ACC112 (cell line): ENCODE results near the gene DEPDC1B.
A peak's percentile ranks its signal among the peaks of the same experiment; 100 is the strongest.
"Not testable (repeated sequence)": the region's sequence is repeated elsewhere in the genome, so short reads cannot be mapped to it uniquely, and the experiment has no call there.

Source experiments
- H2AFZ ChIP-seq: fragments of 200-600 bp; sonication (generic); one replicate; pipeline ENCODE4 v1.6.0; 2017; ENCODE audit warnings: antibody characterized with exemption, low read length; ENCODE audit not compliant: unreplicated experiment
- H3K27ac ChIP-seq: fragments of 200-600 bp; sonication (generic); 2 replicates; pipeline ENCODE4 v1.5.1; 2014; ENCODE audit warnings: low read depth, mild to moderate bottlenecking, antibody characterized with exemption, low read length, moderate library complexity
- H3K27me3 ChIP-seq: fragments of 200-600 bp; sonication (generic); 2 replicates; pipeline ENCODE4 v1.6.1; 2014; ENCODE audit warnings: mild to moderate bottlenecking, antibody characterized with exemption, low read length, moderate library complexity, mixed read lengths; ENCODE audit not compliant: insufficient read depth
- H3K36me3 ChIP-seq: fragments of 200-600 bp; sonication (generic); 2 replicates; pipeline ENCODE4 v1.6.1; 2016; ENCODE audit warnings: mild to moderate bottlenecking, antibody characterized with exemption, low read length, moderate library complexity, mixed read lengths; ENCODE audit not compliant: insufficient read depth
- H3K4me1 ChIP-seq: fragments of 200-600 bp; sonication (generic); one replicate; pipeline ENCODE4 v1.6.1; 2016; ENCODE audit warnings: low read length, mixed read lengths; ENCODE audit not compliant: insufficient read depth, unreplicated experiment, control insufficient read depth
- H3K4me3 ChIP-seq: fragments of 200-600 bp; sonication (generic); 2 replicates; pipeline ENCODE4 v1.5.1; 2014; ENCODE audit warnings: mild to moderate bottlenecking, low read depth, low read length
- H3K79me2 ChIP-seq: fragments of 200-600 bp; sonication (generic); one replicate; pipeline ENCODE4 v1.6.0; 2016; ENCODE audit warnings: low read length; ENCODE audit not compliant: control insufficient read depth, unreplicated experiment, insufficient read depth

The DEPDC1B gene

GRCh38 chr5:60699609-60700415 lies at the start of gene DEPDC1B:
DEPDC1B (minus strand) TSS chr5:60700166; CDS start chr5:60700093, 73 bp downstream.
- peak within 1 kb of the TSS; percentile 73 for H3K27ac ChIP-seq
- H3K4me1 ChIP-seq, result peaks cover 17% of the 10 kb centered on the region
- H3K79me2 ChIP-seq, result peaks cover 36% of the 10 kb centered on the region
- peak within 1 kb of the TSS; percentile 96 for H2AFZ ChIP-seq
- H3K36me3 ChIP-seq, result no peaks in the 10 kb centered on the region
- peak within 1 kb of the TSS; percentile 89 for H3K4me3 ChIP-seq
- peaks cover 3% of the 10 kb centered on the region; the same call in 1 of the 2 replicates for H3K27me3 ChIP-seq

- peaks cover 26% of the 10 kb centered on the region for H3K27me3 ChIP-seq
- no peaks in the 10 kb centered on the region for H3K4me1 ChIP-seq
- H3K27ac ChIP-seq, result no peak overlapping the region
- no peak overlapping the region for H3K4me3 ChIP-seq
- H3K36me3 ChIP-seq, result no peaks in the 10 kb centered on the region
- no peak overlapping the region for H2AFZ ChIP-seq
- H3K79me2 ChIP-seq, result no peaks in the 10 kb centered on the region
These were observed 44.7 kb upstream of the DEPDC1B start for GRCh38 chr5:60744682-60745081.

- Histone ChIP-seq H3K4me1 (no peaks in the 10 kb centered on the region), H2AFZ (no peak overlapping the region), H3K4me3 (no peak overlapping the region), H3K36me3 (no peaks in the 10 kb centered on the region), H3K27ac (no peak overlapping the region), H3K27me3 (peaks cover 25% of the 10 kb centered on the region), H3K79me2 (no peaks in the 10 kb centered on the region)
These were observed 43.7 kb upstream of the DEPDC1B start for GRCh38 chr5:60743511-60744314.

- H3K4me3 ChIP-seq, result no peak overlapping the region
- H3K27ac ChIP-seq, result no peak overlapping the region
- H2AFZ ChIP-seq, result no peak overlapping the region
- no peaks in the 10 kb centered on the region for H3K36me3 ChIP-seq
- no peaks in the 10 kb centered on the region for H3K79me2 ChIP-seq
- H3K27me3 ChIP-seq, result peaks cover 8% of the 10 kb centered on the region
- H3K4me1 ChIP-seq, result no peaks in the 10 kb centered on the region
These were observed 40.4 kb upstream of the DEPDC1B start for GRCh38 chr5:60740322-60740721.

GRCh38 chr5:60738933-60739332 lies 39.0 kb upstream of the DEPDC1B start:
- Histone ChIP-seq H3K27ac (no peak overlapping the region), H3K4me1 (no peaks in the 10 kb centered on the region), H3K79me2 (no peaks in the 10 kb centered on the region), H2AFZ (no peak overlapping the region), H3K36me3 (no peaks in the 10 kb centered on the region), H3K27me3 (no peaks in the 10 kb centered on the region), H3K4me3 (no peak overlapping the region)

GRCh38 chr5:60738461-60738860 lies 38.5 kb upstream of the DEPDC1B start:
- no peaks in the 10 kb centered on the region for H3K36me3 ChIP-seq
- no peaks in the 10 kb centered on the region for H3K4me1 ChIP-seq
- no peak overlapping the region for H3K27ac ChIP-seq
- H3K27me3 ChIP-seq, result no peaks in the 10 kb centered on the region
- H3K4me3 ChIP-seq, result no peak overlapping the region
- no peak overlapping the region for H2AFZ ChIP-seq
- no peaks in the 10 kb centered on the region for H3K79me2 ChIP-seq

GRCh38 chr5:60730858-60731257 lies 30.9 kb upstream of the DEPDC1B start:
- H3K4me3 ChIP-seq, H3K27ac ChIP-seq, H2AFZ ChIP-seq, H3K79me2 ChIP-seq, H3K4me1 ChIP-seq, H3K27me3 ChIP-seq, H3K36me3 ChIP-seq: not testable (repeated sequence)

- Histone ChIP-seq H3K4me1 (no peaks in the 10 kb centered on the region), H3K36me3 (no peaks in the 10 kb centered on the region), H3K79me2 (no peaks in the 10 kb centered on the region), H3K27ac (no peak overlapping the region), H2AFZ (no peak overlapping the region), H3K4me3 (no peak overlapping the region), H3K27me3 (peaks cover 15% of the 10 kb centered on the region)
These were observed 27.2 kb upstream of the DEPDC1B start for GRCh38 chr5:60727033-60727679.

- Histone ChIP-seq H3K27ac (no peak overlapping the region), H3K4me3 (no peak overlapping the region), H2AFZ (no peak overlapping the region), H3K4me1 (no peaks in the 10 kb centered on the region), H3K36me3 (no peaks in the 10 kb centered on the region), H3K27me3 (peaks cover 15% of the 10 kb centered on the region), H3K79me2 (no peaks in the 10 kb centered on the region)
These were observed 24.2 kb upstream of the DEPDC1B start for GRCh38 chr5:60724126-60724525.

GRCh38 chr5:60722416-60722815 lies 22.4 kb upstream of the DEPDC1B start:
- Histone ChIP-seq H3K36me3 (no peaks in the 10 kb centered on the region), H3K4me1 (no peaks in the 10 kb centered on the region), H3K79me2 (no peaks in the 10 kb centered on the region), H3K4me3 (no peak overlapping the region), H3K27me3 (peaks cover 15% of the 10 kb centered on the region), H3K27ac (no peak overlapping the region), H2AFZ (no peak overlapping the region)
